GM21786 (cell line): ENCODE data around the gene PIGR.

ENCODE experiments used
- ATAC-seq: cut with Tn5 transposase; IDR thresholded peaks from one replicate; pipeline ENCODE4 v1.9.1; 2021; ENCODE audit not compliant: unreplicated experiment

The PIGR gene

GRCh38 chr1:206912445-206913095 is 33.7 kb downstream of the PIGR start:
- ATAC-seq: peak; percentile 58

GRCh38 chr1:206911064-206911663 is 35.1 kb downstream of the PIGR start:
- no peak for ATAC-seq

GRCh38 chr1:206909883-206910318 is 36.4 kb downstream of the PIGR start:
- no peak for ATAC-seq

- ATAC-seq: no peak
Observed at GRCh38 chr1:206909161-206909882, 36.9 kb downstream of the PIGR start.

GRCh38 chr1:206908038-206908437 is 38.2 kb downstream of the PIGR start:
- ATAC-seq: no peak

- ATAC-seq: no peak
Observed at GRCh38 chr1:206907304-206907991, 38.8 kb downstream of the PIGR start.

GRCh38 chr1:206905295-206906164 is 40.7 kb downstream of the PIGR start:
- peak; percentile 77 for ATAC-seq

- no peak for ATAC-seq
Observed at GRCh38 chr1:206904423-206905142, 41.7 kb downstream of the PIGR start.

GRCh38 chr1:206903687-206904086 is 42.6 kb downstream of the PIGR start:
- no peak for ATAC-seq

- no peak for ATAC-seq
Observed at GRCh38 chr1:206902702-206903101, 43.6 kb downstream of the PIGR start.

GRCh38 chr1:206901944-206902343 is 44.3 kb downstream of the PIGR start:
- ATAC-seq: no peak

GRCh38 chr1:206900149-206900548 is 46.1 kb downstream of the PIGR start:
- no peak for ATAC-seq

- ATAC-seq: no peak
Observed at GRCh38 chr1:206899717-206900116, 46.5 kb downstream of the PIGR start.

- ATAC-seq: no peak
Observed at GRCh38 chr1:206898915-206899431, 47.3 kb downstream of the PIGR start.

- no peak for ATAC-seq
Observed at GRCh38 chr1:206898089-206898914, 48.0 kb downstream of the PIGR start.

GRCh38 chr1:206897175-206897574 is 49.1 kb downstream of the PIGR start, which contains the start of gene IL24:
TSS of gene IL24 (plus strand) at chr1:206897443. CDS start at chr1:206897833, 390 bp downstream.
- no peak for ATAC-seq

- no peak for ATAC-seq
Observed at GRCh38 chr1:206896261-206896660, 50.0 kb downstream of the PIGR start.

- ATAC-seq: no peak
Observed at GRCh38 chr1:206895837-206896242, 50.4 kb downstream of the PIGR start.

GRCh38 chr1:206895325-206895724 is 50.9 kb downstream of the PIGR start:
- ATAC-seq: no peak
